ENCODE measurements around the gene AKR1B15. TPM values are rescaled to one million over a fixed set of nuclear protein-coding genes. Genes with fewer than 3 reads are reported as not detected.

AKR1B15 gene
- polyA plus RNA-seq, 2 of the 4 experiments (the other 2 are of a cell fraction) = 17.9 to 24.7 TPM

- Histone ChIP-seq H3K4me2 (peak overlapping the region; percentile 93), H3K27ac (peak overlapping the region; percentile 91 to 98), H3K4me1 (peaks cover 54% of the 10 kb centered on the region), H3K4me3 (peak overlapping the region; percentile 84), H3K9me3 (no peaks in the 10 kb centered on the region)
- POLR2A ChIA-PET = interaction anchor here (1.1 to 1.6 kb wide), 2 partner anchors 12 to 96 kb away, joined by 3 to 8 read pairs; no protein-coding TSS in a partner anchor
- 3% methylated on average over 5 of the region's 5 CpGs for WGBS (ENCODE audit: missing lambda C conversion rate)
- TF ChIP-seq MAX (IDR thresholded peaks at IDR 0.05) (peak; percentile 49; the same call in 1 of the 2 replicates), JUN (IDR thresholded peaks at IDR 0.05) (peak; percentile 42 to 52; a peak in 4 of 5 replicates), RARB (CRISPR knock-in tag; IDR thresholded peaks at IDR 0.05) (no peak), TFCP2L1 (CRISPR knock-in tag; IDR thresholded peaks at IDR 0.05) (peak; percentile 9; the same call in 1 of the 2 replicates), POLR2AphosphoS2 (conservative IDR thresholded peaks at IDR 0.05; ENCODE audit: low read length) (0 out of 2 replicates have a peak, but pooled peaks have one; percentile 20), HOXA7 (CRISPR knock-in tag; IDR thresholded peaks at IDR 0.05) (no peak), BCL3 (IDR thresholded peaks at IDR 0.05) (peak; percentile 45; the same call in 1 of the 3 replicates), POLR2A (IDR thresholded peaks at IDR 0.05; ENCODE audit: low read length) (peak; percentile 49)
- CTCF ChIA-PET = interaction anchor here (1.0 to 28.4 kb wide), 11 partner anchors 8 to 108 kb away, joined by 3 to 914 read pairs (median 6); partner anchors contain the start of genes AKR1B1 and AKR1B15
- DNase-seq (ENCODE audit: low read depth in 1 of 2, low spot score in 1 of 2) (no peak), ATAC-seq (peak; percentile 6 to 7; a peak in 3 of 6 replicates), FAIRE-seq (peak; percentile 94)
Observed at GRCh38 chr7:134528749-134529148, 20.2 kb upstream of the AKR1B15 start.

- Histone ChIP-seq H3K4me2 (peak overlapping the region; percentile 93), H3K4me1 (peaks cover 62% of the 10 kb centered on the region), H3K9me3 (no peaks in the 10 kb centered on the region), H3K4me3 (peak overlapping the region; percentile 84), H3K27ac (peak overlapping the region; percentile 91 to 98)
- POLR2A ChIA-PET = interaction anchor here (1.6 kb wide), 1 partner anchor 98 kb away, joined by 8 read pairs; no protein-coding TSS in a partner anchor
- WGBS (ENCODE audit: missing lambda C conversion rate) = 2% methylated on average over 5 of the region's 5 CpGs
- FAIRE-seq (no peak), ATAC-seq (no peak), DNase-seq (ENCODE audit: low read depth in 1 of 2, low spot score in 1 of 2) (no peak)
- peak in 1 of 2 experiments; percentile 34; a peak in 1 of 5 replicates for TF ChIP-seq EP300 (IDR thresholded peaks at IDR 0.05)
- peak; percentile 90; the same call in 1 of the 2 replicates for TF ChIP-seq POLR2AphosphoS2 (conservative IDR thresholded peaks at IDR 0.05; ENCODE audit: low read length)
- no peak for TF ChIP-seq PHF8 (IDR thresholded peaks at IDR 0.05; ENCODE audit: borderline replicate concordance, low read depth)
- peak; percentile 54; the same call in 1 of the 2 replicates for TF ChIP-seq HOXA7 (CRISPR knock-in tag; IDR thresholded peaks at IDR 0.05)
- peak; percentile 67; the same call in 1 of the 2 replicates for TF ChIP-seq TFCP2L1 (CRISPR knock-in tag; IDR thresholded peaks at IDR 0.05)
- TF ChIP-seq KDM1A (IDR thresholded peaks at IDR 0.05; ENCODE audit: low read depth) = no peak
- TF ChIP-seq NPAS2 (CRISPR knock-in tag; IDR thresholded peaks at IDR 0.05; ENCODE audit: borderline replicate concordance) = no peak
- no peak for TF ChIP-seq SREBF2 (IDR thresholded peaks at IDR 0.05)
- 0 out of 2 replicates have a peak, but pooled peaks have one; percentile 12 for TF ChIP-seq PBX3 (IDR thresholded peaks at IDR 0.05)
- TF ChIP-seq POLR2A (IDR thresholded peaks at IDR 0.05; ENCODE audit: low read length) = 0 out of 2 replicates have a peak, but pooled peaks have one; percentile 25
- TF ChIP-seq ZFP36 (IDR thresholded peaks at IDR 0.05; ENCODE audit: borderline replicate concordance, partially characterized antibody) = no peak
- TF ChIP-seq BCL3 (IDR thresholded peaks at IDR 0.05) = 0 out of 3 replicates have a peak, but pooled peaks have one; percentile 55
- CTCF ChIA-PET = interaction anchor here (0.8 to 28.4 kb wide), 8 partner anchors 10 to 100 kb away, joined by 3 to 914 read pairs (median 14); partner anchors contain the start of gene AKR1B15
Observed at GRCh38 chr7:134530460-134530859, 18.4 kb upstream of the AKR1B15 start.

- DNase-seq (ENCODE audit: low read depth in 1 of 2, low spot score in 1 of 2) = no peak
- H3K4me2 ChIP-seq = peak overlapping the region; percentile 93
- peak overlapping the region; percentile 84 for H3K4me3 ChIP-seq
- ChIA-PET POLR2A (no interaction called here), CTCF (interaction anchor here (0.6 to 28.4 kb wide), 8 partner anchors 12 to 114 kb away, joined by 3 to 914 read pairs (median 8); partner anchors contain the start of genes AKR1B15 and BPGM)
- peaks cover 65% of the 10 kb centered on the region for H3K4me1 ChIP-seq
- no peaks in the 10 kb centered on the region for H3K9me3 ChIP-seq
- 10% methylated on average over 3 of the region's 3 CpGs for WGBS (ENCODE audit: missing lambda C conversion rate)
- FAIRE-seq = peak; percentile 74
- H3K27ac ChIP-seq = peak overlapping the region; percentile 91 to 98
- TF ChIP-seq HOXA7 (CRISPR knock-in tag; IDR thresholded peaks at IDR 0.05) = peak; percentile 56; the same call in 1 of the 2 replicates
- TF ChIP-seq JUN (IDR thresholded peaks at IDR 0.05) = peak in 1 of 2 experiments; percentile 41; a peak in 3 of 5 replicates
- TF ChIP-seq FOSB (CRISPR knock-in tag; IDR thresholded peaks at IDR 0.05) = peak; percentile 71
- no peak for TF ChIP-seq CHD4 (IDR thresholded peaks at IDR 0.05; ENCODE audit: borderline replicate concordance)
- TF ChIP-seq MAX (IDR thresholded peaks at IDR 0.05) = peak; percentile 33
- 0 out of 2 replicates have a peak, but pooled peaks have one; percentile 33 for TF ChIP-seq POLR2AphosphoS2 (conservative IDR thresholded peaks at IDR 0.05; ENCODE audit: low read length)
- peak; percentile 53; the same call in 1 of the 2 replicates for TF ChIP-seq EHF (CRISPR knock-in tag; IDR thresholded peaks at IDR 0.05)
- TF ChIP-seq CEBPB (IDR thresholded peaks at IDR 0.05) = peak; percentile 24 to 77; a peak in 2 of 4 replicates
- TF ChIP-seq HES2 (IDR thresholded peaks at IDR 0.05) = no peak
- peak in 1 of 2 experiments; percentile 23; a peak in 1 of 5 replicates for TF ChIP-seq EP300 (IDR thresholded peaks at IDR 0.05)
- TF ChIP-seq SREBF2 (IDR thresholded peaks at IDR 0.05) = no peak
- peak in 1 of 2 experiments; percentile 1; a peak in 1 of 6 replicates for ATAC-seq
Observed at GRCh38 chr7:134532180-134532953, 16.5 kb upstream of the AKR1B15 start.
